Activated CD4-positive, alpha-beta T cell treated with anti-CD3 and anti-CD28 coated beads, Interleukin-2, amount 10 ng/mL, durations not matched to agents 24 days and 14 days (primary cell): ENCODE results near the gene TMEM135. TPM values are rescaled to one million over a fixed set of nuclear protein-coding genes. Genes with fewer than 3 reads are reported as not detected.
"Not testable (repeated sequence)": the region's sequence is repeated elsewhere in the genome, so short reads cannot be mapped to it uniquely, and the experiment has no call there.

Source experiments
- DNase-seq: peaks from one replicate; pipeline ENCODE4 v3.0.0; 2022
- H3K27ac Mint-ChIP-seq: one replicate; pipeline ENCODE4 v1.8.0; 2022; ENCODE audit warnings: mild to moderate bottlenecking, mixed read lengths
- H3K27me3 Mint-ChIP-seq: one replicate; pipeline ENCODE4 v1.8.0; 2022; ENCODE audit warnings: mixed read lengths
- H3K36me3 Mint-ChIP-seq: one replicate; pipeline ENCODE4 v1.8.0; 2022; ENCODE audit warnings: low read depth, mild to moderate bottlenecking, mixed read lengths
- H3K4me1 Mint-ChIP-seq: one replicate; pipeline ENCODE4 v1.8.0; 2021; ENCODE audit warnings: mixed read lengths
- H3K4me3 Mint-ChIP-seq: one replicate; pipeline ENCODE4 v1.8.0; 2022; ENCODE audit warnings: mild to moderate bottlenecking, moderate library complexity, mixed read lengths
- H3K9me3 Mint-ChIP-seq: one replicate; pipeline ENCODE4 v1.8.0; 2021; ENCODE audit warnings: mixed read lengths
- intact Hi-C: fragments of 100-400 bp; cut with micrococcal nuclease; formaldehyde crosslinking; loops from one replicate; pipeline ENCODE4 v1.15.1; 2023
- total RNA-seq: library from RNA; stranded (reverse); gene quantifications from 2 replicates; pipeline ENCODE4 v1.2.3, GENCODE V29; 2022

Gene TMEM135
- total RNA-seq, 1 donor from 2014 or later, result 28.6 TPM

DNA sequence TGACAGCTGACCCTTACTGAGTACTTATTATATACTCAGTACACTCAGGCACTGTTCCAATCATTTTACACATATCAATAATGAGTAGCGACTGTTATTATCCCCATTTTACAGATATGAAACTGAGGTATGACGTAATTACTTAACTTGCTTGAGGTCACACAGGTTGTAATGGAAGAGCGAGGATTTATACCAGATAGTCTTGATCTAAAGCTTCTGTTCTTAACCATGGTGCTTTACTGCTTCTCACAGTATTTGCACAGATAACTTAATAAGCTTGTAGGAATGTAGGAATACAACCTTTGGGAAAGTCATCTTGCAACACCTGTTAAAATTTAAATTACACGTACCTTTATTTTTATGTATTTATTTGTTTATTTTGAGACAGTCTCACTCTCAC lies 31.7 kb upstream of the TMEM135 start:
- Mint-ChIP-seq H3K27me3 (peaks cover 6% of the 10 kb centered on the region), H3K27ac (no peak overlapping the region)

GRCh38 chr11:87007963-87008362 lies 29.8 kb upstream of the TMEM135 start:
- intact Hi-C loops, result no loop called here
- H3K4me3 Mint-ChIP-seq, result no peak overlapping the region

More for the DNA sequence above, 31.7 kb upstream of the TMEM135 start:
- no peaks in the 10 kb centered on the region for H3K36me3 Mint-ChIP-seq
- H3K9me3 Mint-ChIP-seq, result no peaks in the 10 kb centered on the region
- intact Hi-C loops, result no loop called here
- DNase-seq, result no peak
- H3K4me1 Mint-ChIP-seq, result no peaks in the 10 kb centered on the region
- H3K4me3 Mint-ChIP-seq, result no peak overlapping the region

DNA sequence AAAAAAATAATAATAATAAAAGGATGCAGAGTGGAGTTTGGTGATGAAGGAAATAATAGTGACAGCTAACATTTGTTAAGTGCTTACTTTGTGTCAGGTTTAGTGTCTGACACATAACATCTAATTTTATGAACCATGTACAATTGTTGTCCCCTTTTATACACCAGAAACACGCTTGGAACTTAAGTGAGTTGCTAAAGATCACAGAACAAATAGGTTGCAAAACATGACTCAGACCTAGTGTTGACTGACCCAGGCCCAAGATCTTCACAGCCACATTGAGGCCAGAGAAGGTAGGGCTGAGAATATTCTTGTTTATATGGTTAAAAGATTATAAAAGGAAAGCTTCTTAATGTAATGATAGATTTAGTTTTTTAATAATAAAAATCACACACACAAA lies 25.6 kb upstream of the TMEM135 start:
- Mint-ChIP-seq H3K27ac (no peak overlapping the region), H3K9me3 (no peaks in the 10 kb centered on the region), H3K27me3 (peaks cover 6% of the 10 kb centered on the region), H3K4me1 (no peaks in the 10 kb centered on the region), H3K4me3 (no peak overlapping the region), H3K36me3 (no peaks in the 10 kb centered on the region)
- DNase-seq, result no peak
- intact Hi-C loops, result no loop called here

More at GRCh38 chr11:87007963-87008362, 29.8 kb upstream of the TMEM135 start:
- no peak overlapping the region for H3K27ac Mint-ChIP-seq
- H3K36me3 Mint-ChIP-seq, result no peaks in the 10 kb centered on the region
- H3K4me1 Mint-ChIP-seq, result no peaks in the 10 kb centered on the region
- no peaks in the 10 kb centered on the region for H3K9me3 Mint-ChIP-seq
- H3K27me3 Mint-ChIP-seq, result peaks cover 6% of the 10 kb centered on the region
- no peak for DNase-seq

- Mint-ChIP-seq H3K27ac (no peak overlapping the region), H3K4me3 (no peak overlapping the region), H3K36me3 (no peaks in the 10 kb centered on the region), H3K4me1 (no peaks in the 10 kb centered on the region), H3K9me3 (no peaks in the 10 kb centered on the region), H3K27me3 (peaks cover 1% of the 10 kb centered on the region)
- no peak for DNase-seq
- intact Hi-C loops, result no loop called here
These were observed 25.1 kb upstream of the TMEM135 start for GRCh38 chr11:87012673-87013072.

DNA sequence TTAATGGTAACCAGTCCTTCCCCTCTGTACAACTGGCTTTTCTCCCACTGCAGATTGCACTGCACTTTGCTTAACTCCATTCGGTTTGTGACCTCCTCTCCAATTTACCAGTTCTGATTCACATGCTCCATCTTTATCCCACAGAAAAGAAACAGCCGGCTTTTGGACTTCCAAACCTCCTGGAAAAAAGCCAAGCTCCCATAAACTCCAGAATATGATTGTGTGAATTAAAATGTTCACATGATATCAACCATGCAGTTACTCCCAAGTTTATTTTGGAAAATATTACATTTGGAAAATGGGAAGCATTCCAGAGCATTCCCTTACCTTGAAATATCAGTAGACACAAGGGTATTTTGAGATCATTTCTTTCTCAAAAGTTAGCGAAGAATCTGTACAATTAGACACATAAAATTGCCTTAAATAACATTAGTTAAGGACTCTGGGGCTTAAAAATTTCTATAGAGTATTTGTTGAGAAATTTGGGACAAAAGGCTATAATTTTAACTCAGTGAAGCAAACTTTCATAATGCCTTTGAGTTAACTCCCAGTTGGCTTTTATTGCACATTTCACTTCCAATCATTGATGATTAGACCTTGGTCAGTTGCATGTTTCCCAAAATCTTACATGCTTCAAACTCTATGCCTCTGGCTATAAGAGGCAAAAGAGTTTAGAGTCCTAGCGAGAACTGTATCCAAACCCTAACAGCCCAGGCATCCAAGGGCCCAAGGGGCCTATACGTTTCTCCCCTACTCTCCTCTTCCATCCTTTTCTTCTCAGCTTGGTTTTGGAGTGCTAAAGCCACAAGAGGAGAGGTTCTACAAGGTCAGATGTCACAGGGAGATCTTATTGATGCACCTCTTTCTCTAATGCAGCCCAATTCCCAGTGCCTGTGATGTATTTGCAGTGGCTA lies 23.6 kb upstream of the TMEM135 start:
- Mint-ChIP-seq H3K27me3 (no peaks in the 10 kb centered on the region), H3K4me3 (no peak overlapping the region), H3K4me1 (no peaks in the 10 kb centered on the region), H3K9me3 (no peaks in the 10 kb centered on the region), H3K27ac (no peak overlapping the region), H3K36me3 (no peaks in the 10 kb centered on the region)
- DNase-seq, result no peak
- intact Hi-C loops, result no loop called here

DNA sequence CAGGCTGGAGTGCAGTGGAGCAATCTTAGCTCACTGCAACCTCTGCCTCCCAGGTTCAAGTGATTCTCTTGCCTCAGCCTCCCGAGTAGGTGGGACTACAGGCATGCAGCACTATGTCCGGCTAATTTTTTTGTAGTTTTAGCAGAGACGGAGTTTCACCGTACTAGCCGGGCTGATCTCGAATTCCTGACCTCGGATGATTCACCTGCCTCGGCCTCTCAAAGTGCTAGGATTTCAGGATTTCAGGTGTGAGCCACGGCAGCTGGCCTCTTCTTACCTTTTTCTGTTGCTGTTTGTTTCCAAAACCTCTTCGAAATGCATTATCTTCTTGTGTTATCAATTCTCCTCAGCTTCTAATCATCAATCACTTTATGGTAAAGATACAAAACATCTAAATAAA lies 22.1 kb upstream of the TMEM135 start:
- Mint-ChIP-seq H3K9me3 (no peaks in the 10 kb centered on the region), H3K27ac (no peak overlapping the region), H3K4me1 (peaks cover 5% of the 10 kb centered on the region), H3K27me3 (no peaks in the 10 kb centered on the region), H3K36me3 (no peaks in the 10 kb centered on the region), H3K4me3 (no peak overlapping the region)
- intact Hi-C loops, result no loop called here
- no peak for DNase-seq

DNA sequence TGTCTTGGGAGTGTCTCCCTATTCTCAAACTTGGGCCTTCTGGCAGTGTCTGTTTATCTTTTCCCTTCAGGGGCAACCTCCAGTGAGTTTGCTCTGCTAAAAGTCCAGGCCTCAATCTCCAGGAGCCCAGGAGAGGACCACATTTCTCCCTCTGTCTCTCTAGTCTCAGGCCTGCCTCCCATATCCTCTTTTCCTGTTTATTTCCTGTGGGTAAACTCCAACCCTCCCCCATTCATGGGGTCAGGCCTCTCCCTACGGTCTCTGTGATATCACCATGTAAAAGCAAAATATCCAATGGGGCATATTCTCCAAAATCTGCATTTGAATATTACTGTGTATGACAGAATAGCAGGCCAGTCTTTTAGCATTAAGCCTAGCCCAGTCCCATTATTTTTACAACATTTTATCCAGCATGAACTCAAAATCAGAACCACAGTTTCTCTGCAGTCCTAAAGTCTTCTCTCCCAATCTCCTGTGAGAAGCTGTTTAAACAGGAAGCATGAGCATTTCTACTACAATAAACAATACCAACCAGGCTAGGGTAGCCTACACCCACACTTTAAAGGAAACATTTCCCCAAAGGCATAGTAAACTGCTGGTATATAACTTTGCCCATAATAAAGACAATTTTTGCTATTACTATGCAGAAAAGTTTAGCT lies 18.0 kb upstream of the TMEM135 start:
- no peak for DNase-seq
- Mint-ChIP-seq H3K4me1 (peaks cover 8% of the 10 kb centered on the region), H3K36me3 (no peaks in the 10 kb centered on the region), H3K27me3 (peaks cover 11% of the 10 kb centered on the region), H3K9me3 (no peaks in the 10 kb centered on the region), H3K4me3 (no peak overlapping the region), H3K27ac (no peak overlapping the region)
- intact Hi-C loops, result no loop called here

GRCh38 chr11:87020336-87020735 lies 17.4 kb upstream of the TMEM135 start:
- DNase-seq, result no peak
- Mint-ChIP-seq H3K4me1 (peaks cover 8% of the 10 kb centered on the region), H3K36me3 (no peaks in the 10 kb centered on the region), H3K4me3 (no peak overlapping the region), H3K9me3 (no peaks in the 10 kb centered on the region), H3K27ac (no peak overlapping the region), H3K27me3 (peaks cover 12% of the 10 kb centered on the region)
- intact Hi-C loops, result no loop called here

GRCh38 chr11:87020764-87021365 lies 16.9 kb upstream of the TMEM135 start:
- Mint-ChIP-seq H3K4me1 (peaks cover 8% of the 10 kb centered on the region), H3K9me3 (no peaks in the 10 kb centered on the region), H3K27ac (no peak overlapping the region), H3K36me3 (no peaks in the 10 kb centered on the region), H3K4me3 (no peak overlapping the region), H3K27me3 (peaks cover 16% of the 10 kb centered on the region)
- no peak for DNase-seq
- intact Hi-C loops, result no loop called here

- Mint-ChIP-seq H3K27me3 (peaks cover 19% of the 10 kb centered on the region), H3K4me3 (no peak overlapping the region), H3K27ac (no peak overlapping the region), H3K36me3 (no peaks in the 10 kb centered on the region), H3K9me3 (no peaks in the 10 kb centered on the region), H3K4me1 (peaks cover 8% of the 10 kb centered on the region)
- intact Hi-C loops, result no loop called here
- DNase-seq, result no peak
These were observed 15.5 kb upstream of the TMEM135 start for GRCh38 chr11:87022254-87022653.

GRCh38 chr11:87022738-87023137 lies 15.0 kb upstream of the TMEM135 start:
- no peak for DNase-seq
- Mint-ChIP-seq H3K27ac (no peak overlapping the region), H3K4me3 (no peak overlapping the region), H3K27me3 (peaks cover 19% of the 10 kb centered on the region), H3K4me1 (peaks cover 8% of the 10 kb centered on the region), H3K9me3 (no peaks in the 10 kb centered on the region), H3K36me3 (no peaks in the 10 kb centered on the region)
- intact Hi-C loops, result no loop called here

DNA sequence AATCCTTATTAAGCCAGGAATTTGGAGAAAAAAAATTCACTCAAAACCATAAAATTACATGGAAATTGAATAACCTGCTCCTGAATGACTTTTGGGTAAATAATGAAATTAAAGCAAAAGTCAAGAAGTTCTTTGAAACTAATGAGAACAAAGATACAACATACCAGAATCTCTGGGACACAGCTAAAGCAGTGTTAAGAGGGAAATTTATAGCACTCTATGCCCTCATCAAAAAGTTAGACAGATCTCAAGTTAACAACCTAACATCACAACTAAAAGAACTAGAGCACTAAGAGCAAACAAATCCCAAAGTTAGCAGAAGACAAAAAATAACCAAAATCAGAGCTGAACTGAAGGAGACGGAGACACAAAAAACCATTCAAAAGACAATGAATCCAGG lies 11.3 kb upstream of the TMEM135 start:
- H3K27ac Mint-ChIP-seq, H3K9me3 Mint-ChIP-seq, intact Hi-C loops, DNase-seq, H3K36me3 Mint-ChIP-seq, H3K4me3 Mint-ChIP-seq, H3K4me1 Mint-ChIP-seq: not testable (repeated sequence)
- H3K27me3 Mint-ChIP-seq, result peaks cover 23% of the 10 kb centered on the region

GRCh38 chr11:87030458-87031054 lies 7.2 kb upstream of the TMEM135 start:
- peaks cover 26% of the 10 kb centered on the region for H3K27me3 Mint-ChIP-seq
- no peak overlapping the region for H3K4me3 Mint-ChIP-seq
- DNase-seq, result peak; percentile 64
- no peak overlapping the region for H3K27ac Mint-ChIP-seq
- H3K4me1 Mint-ChIP-seq, result peaks cover 6% of the 10 kb centered on the region
- intact Hi-C loops, result loop anchor here (10.0 kb wide), 1 partner anchor 224 kb away; no protein-coding TSS in a partner anchor
- H3K36me3 Mint-ChIP-seq, result no peaks in the 10 kb centered on the region
- H3K9me3 Mint-ChIP-seq, result no peaks in the 10 kb centered on the region
